ENCODE results near the gene SST. TPM values are rescaled to one million over a fixed set of nuclear protein-coding genes. Genes with fewer than 3 reads are reported as not detected.

Gene SST
- total and polyA plus RNA-seq, 2 of the 8 experiments (the other 6 are each of a cell fraction or from before 2014, with no cell fraction given) = 0.50 TPM; not detected in 1

DNA sequence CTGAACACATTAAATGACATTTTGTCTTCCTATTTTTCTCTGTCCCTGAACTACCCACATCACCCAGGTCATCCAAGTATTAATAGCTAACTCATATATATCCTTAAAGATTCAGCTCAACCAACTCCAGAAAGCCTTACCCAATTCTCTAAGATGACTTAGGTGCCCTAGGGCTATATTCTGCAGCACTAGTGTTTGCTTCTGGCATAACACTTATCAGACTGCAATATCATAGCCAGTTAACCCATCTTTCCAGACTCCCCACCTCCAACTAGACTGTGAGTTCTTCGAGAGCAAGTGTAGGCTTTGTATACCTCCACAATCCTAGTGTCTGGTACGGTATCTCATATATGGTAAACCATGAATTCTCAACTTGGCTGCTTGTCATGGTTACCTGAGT lies 50.7 kb downstream of the SST start:
- FAIRE-seq (no peak), DNase-seq (ENCODE audit: low read depth in 1 of 2, low spot score in 2 of 2) (no peak)
- CTCF ChIA-PET (ENCODE audit: partially characterized antibody) = interaction anchor here (0.5 to 3.0 kb wide), 6 partner anchors 58 to 299 kb away, joined by 3 to 33 read pairs (median 4); no protein-coding TSS in a partner anchor
- Histone ChIP-seq H2AK5ac (ENCODE audit: low read depth, low read length) (no peak overlapping the region), H2BK15ac (ENCODE audit: low read length) (no peak overlapping the region; the same call in 1 of the 2 replicates), H2BK5ac (ENCODE audit: low read depth, low read length) (no peak overlapping the region), H3K23me2 (ENCODE audit: low read depth, low read length) (no peaks in the 10 kb centered on the region), H3K4me1 (replicated peaks in 1 of 4; ENCODE audit: control insufficient read depth in 3 of 4, insufficient read depth in 4 of 4, low read length in 3 of 4) (peaks cover 2 to 10% (median 5%) of the 10 kb centered on the region in 4 experiments), H3K9me3 (ENCODE audit: insufficient read depth in 2 of 2, low read depth in 1 of 2, low read length in 1 of 2) (no peaks in the 10 kb centered on the region), H3K14ac (ENCODE audit: insufficient read length) (no peak overlapping the region), H3K79me2 (ENCODE audit: control insufficient read depth in 1 of 2, insufficient read depth in 2 of 2, low read length in 2 of 2) (no peaks in the 10 kb centered on the region), H3K18ac (ENCODE audit: extremely low read depth, low read length) (no peak overlapping the region), H3K4ac (replicated peaks; ENCODE audit: insufficient read length, low read depth, low read length) (no peak overlapping the region), H3K4me2 (ENCODE audit: insufficient read depth in 1 of 2, low read depth in 2 of 2, low read length in 2 of 2) (peak overlapping the region in 1 of 2 experiments; percentile 53; a peak in 1 of 4 replicates), H4K20me1 (replicated peaks in 1 of 2; ENCODE audit: control insufficient read depth in 1 of 2, insufficient read depth in 2 of 2, low read length in 2 of 2) (no peaks in the 10 kb centered on the region), H3K56ac (replicated peaks; ENCODE audit: insufficient read length, low read depth, low read length) (no peak overlapping the region), H2BK12ac (ENCODE audit: low read depth, low read length) (no peak overlapping the region), H3K4me3 (ENCODE audit: extremely low read depth in 1 of 4, insufficient read depth in 2 of 4, low read depth in 3 of 4, low read length in 4 of 4) (no peak overlapping the region), H4K5ac (ENCODE audit: insufficient read length, low read depth, low read length) (no peak overlapping the region), H3K23ac (ENCODE audit: insufficient read length) (no peak overlapping the region), H4K91ac (replicated peaks; ENCODE audit: insufficient read length, low read length) (no peak overlapping the region), H2BK120ac (replicated peaks; ENCODE audit: low read depth, low read length) (no peak overlapping the region), H3K27ac (ENCODE audit: low read depth, low read length) (no peak overlapping the region), H3K79me1 (ENCODE audit: low read depth, low read length) (no peaks in the 10 kb centered on the region), H3K36me3 (ENCODE audit: control insufficient read depth in 2 of 4, insufficient read depth in 4 of 4, low read length in 3 of 4) (no peaks in the 10 kb centered on the region; a peak in 1 of 8 replicates), H2BK20ac (ENCODE audit: low read length) (peak overlapping the region; percentile 57; the same call in 1 of the 2 replicates), H4K8ac (ENCODE audit: extremely low read depth, insufficient read depth, low read length) (no peak overlapping the region), H3K9ac (replicated peaks in 1 of 4; ENCODE audit: extremely low read depth in 1 of 4, low read depth in 3 of 4, low read length in 3 of 4) (no peak overlapping the region), H3K27me3 (replicated peaks in 1 of 4; ENCODE audit: control insufficient read depth in 3 of 4, extremely low read depth in 1 of 4, insufficient read depth in 3 of 4, low read length in 3 of 4) (peaks cover 22 to 42% (median 33%) of the 10 kb centered on the region in 4 experiments; a peak in 5 of 7 replicates), H2AFZ (ENCODE audit: low read length) (no peak overlapping the region)
- POLR2A ChIA-PET (ENCODE audit: partially characterized antibody) = no interaction called here
- WGBS, 2 experiments (ENCODE audit: extremely low coverage in 1 of 2, insufficient coverage in 1 of 2, insufficient read length in 1 of 2, insufficient replicate concordance in 2 of 2, low coverage in 1 of 2, low lambda C conversion rate in 2 of 2, missing lambda C conversion rate in 1 of 2) = 93% methylated on average over 2 of the region's 2 CpGs; no CpG with 5 or more reads in 1 of the 2 experiments
- TF ChIP-seq GABPA (IDR thresholded peaks at IDR 0.05; ENCODE audit: borderline replicate concordance, insufficient read depth, low read length) (no peak), EZH2 (IDR thresholded peaks at IDR 0.05; ENCODE audit: low read depth, low read length, severe bottlenecking) (no peak), JUN (IDR thresholded peaks at IDR 0.05; ENCODE audit: low read depth, low read length) (no peak), KDM4A (IDR thresholded peaks at IDR 0.05; ENCODE audit: low read depth, low read length, severe bottlenecking) (no peak), BACH1 (IDR thresholded peaks at IDR 0.05; ENCODE audit: low read length) (no peak), BRCA1 (IDR thresholded peaks at IDR 0.05; ENCODE audit: low read depth, low read length) (no peak), YY1 (IDR thresholded peaks at IDR 0.05; ENCODE audit: low read depth, low read length) (no peak), RBBP5 (IDR thresholded peaks at IDR 0.05; ENCODE audit: borderline replicate concordance, low read depth, low read length) (no peak), TCF12 (IDR thresholded peaks at IDR 0.05; ENCODE audit: low read depth, low read length) (no peak), TEAD4 (IDR thresholded peaks at IDR 0.05; ENCODE audit: low read depth, low read length) (no peak), TAF1 (IDR thresholded peaks at IDR 0.05; ENCODE audit: low read depth, low read length) (no peak), SIN3A (conservative IDR thresholded peaks at IDR 0.05 in 1 of 2, IDR thresholded peaks at IDR 0.05 in 1 of 2; ENCODE audit: low read depth in 1 of 2, low read length in 2 of 2) (no peak), CHD1 (IDR thresholded peaks at IDR 0.05; ENCODE audit: low read depth, low read length) (no peak), KDM1A (IDR thresholded peaks at IDR 0.05; ENCODE audit: borderline replicate concordance, low read length) (no peak), SIX5 (IDR thresholded peaks at IDR 0.05; ENCODE audit: low read depth, low read length) (no peak)
